Measurements from ENCODE around the gene TRIP13.

GRCh38 chr5:852018-852417 lies 40.7 kb upstream of the TRIP13 start:
- TF ChIP-seq, protein P1, sequence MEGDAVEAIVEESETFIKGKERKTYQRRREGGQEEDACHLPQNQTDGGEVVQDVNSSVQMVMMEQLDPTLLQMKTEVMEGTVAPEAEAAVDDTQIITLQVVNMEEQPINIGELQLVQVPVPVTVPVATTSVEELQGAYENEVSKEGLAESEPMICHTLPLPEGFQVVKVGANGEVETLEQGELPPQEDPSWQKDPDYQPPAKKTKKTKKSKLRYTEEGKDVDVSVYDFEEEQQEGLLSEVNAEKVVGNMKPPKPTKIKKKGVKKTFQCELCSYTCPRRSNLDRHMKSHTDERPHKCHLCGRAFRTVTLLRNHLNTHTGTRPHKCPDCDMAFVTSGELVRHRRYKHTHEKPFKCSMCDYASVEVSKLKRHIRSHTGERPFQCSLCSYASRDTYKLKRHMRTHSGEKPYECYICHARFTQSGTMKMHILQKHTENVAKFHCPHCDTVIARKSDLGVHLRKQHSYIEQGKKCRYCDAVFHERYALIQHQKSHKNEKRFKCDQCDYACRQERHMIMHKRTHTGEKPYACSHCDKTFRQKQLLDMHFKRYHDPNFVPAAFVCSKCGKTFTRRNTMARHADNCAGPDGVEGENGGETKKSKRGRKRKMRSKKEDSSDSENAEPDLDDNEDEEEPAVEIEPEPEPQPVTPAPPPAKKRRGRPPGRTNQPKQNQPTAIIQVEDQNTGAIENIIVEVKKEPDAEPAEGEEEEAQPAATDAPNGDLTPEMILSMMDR (IDR thresholded peaks at IDR 0.05; ENCODE audit: low read depth, low read length): no peak
- no peak for TF ChIP-seq EZH2phosphoT487 (IDR thresholded peaks at IDR 0.05; ENCODE audit: low read depth)
